H9 (cell line): ENCODE data around the gene CEP41. TPM values are rescaled to one million over a fixed set of nuclear protein-coding genes. Genes with fewer than 3 reads are reported as not detected.

Source experiments
- DNase-seq: peaks from one replicate; pipeline ENCODE4 v3.0.0-alpha.2; 2017
- H2AFZ ChIP-seq: one replicate; pipeline ENCODE4 v1.6.1; 2013; ENCODE audit warnings: mild to moderate bottlenecking, low read length, control low read depth, moderate library complexity
- H2AK5ac ChIP-seq: 2 replicates; pipeline ENCODE4 v1.6.1; 2013; ENCODE audit warnings: low read length, control low read depth, mixed read lengths; ENCODE audit not compliant: insufficient read length
- H2BK120ac ChIP-seq: one replicate; pipeline ENCODE4 v1.6.1; 2013; ENCODE audit warnings: low read depth, mild to moderate bottlenecking, low read length, control low read depth, inconsistent platforms; ENCODE audit not compliant: poor library complexity, severe bottlenecking
- H2BK12ac ChIP-seq: 2 replicates; pipeline ENCODE4 v1.6.1; 2013; ENCODE audit warnings: low read length, control low read depth, mixed read lengths, low read depth; ENCODE audit not compliant: insufficient read length
- H2BK15ac ChIP-seq: 2 replicates; pipeline ENCODE4 v1.6.1; 2013; ENCODE audit warnings: low read depth, low read length, control low read depth
- H2BK20ac ChIP-seq: one replicate; pipeline ENCODE4 v1.6.1; 2013; ENCODE audit warnings: low read depth, mild to moderate bottlenecking, low read length, control low read depth, inconsistent platforms; ENCODE audit not compliant: poor library complexity, severe bottlenecking
- H2BK5ac ChIP-seq: 2 replicates; pipeline ENCODE4 v1.6.1; 2013; ENCODE audit warnings: low read length, control low read depth, mixed read lengths; ENCODE audit not compliant: insufficient read length
- H3K14ac ChIP-seq: 2 replicates; pipeline ENCODE4 v1.6.1; 2013; ENCODE audit warnings: low read length, control low read depth; ENCODE audit not compliant: insufficient read depth
- H3K18ac ChIP-seq: 2 replicates; pipeline ENCODE4 v1.6.1; 2013; ENCODE audit warnings: low read depth, mild to moderate bottlenecking, mixed read lengths, low read length, control low read depth; ENCODE audit not compliant: insufficient read length
- H3K23ac ChIP-seq: 2 replicates; pipeline ENCODE4 v1.6.1; 2013; ENCODE audit warnings: low read length, control low read depth, mixed read lengths, low read depth; ENCODE audit not compliant: insufficient read length
- H3K23me2 ChIP-seq: 2 replicates; pipeline ENCODE4 v1.6.1; 2013; ENCODE audit warnings: low read depth, mild to moderate bottlenecking, mixed read lengths, low read length, control low read depth; ENCODE audit not compliant: insufficient read length, poor library complexity, severe bottlenecking
- H3K27ac ChIP-seq: 2 replicates; pipeline ENCODE4 v1.5.1; 2013; ENCODE audit warnings: low read length, control low read depth, mixed read lengths, low read depth; ENCODE audit not compliant: insufficient read length
- H3K27me3 ChIP-seq: 2 replicates; pipeline ENCODE4 v1.6.1; 2013; ENCODE audit warnings: low read length, control low read depth, inconsistent platforms; ENCODE audit not compliant: insufficient read depth
- H3K4ac ChIP-seq: 2 replicates; pipeline ENCODE4 v1.6.1; 2013; ENCODE audit warnings: low read depth, mild to moderate bottlenecking, control low read depth, inconsistent platforms, low read length, moderate library complexity
- H3K4me1 ChIP-seq: 2 replicates; pipeline ENCODE4 v1.6.1; 2013; ENCODE audit warnings: low read length, control low read depth, inconsistent platforms; ENCODE audit not compliant: insufficient read depth
- H3K4me2 ChIP-seq: 2 replicates; pipeline ENCODE4 v1.6.1; 2013; ENCODE audit warnings: low read length, control low read depth, mixed read lengths; ENCODE audit not compliant: insufficient read length, insufficient read depth
- H3K56ac ChIP-seq: 2 replicates; pipeline ENCODE4 v1.6.1; 2013; ENCODE audit warnings: low read depth, mild to moderate bottlenecking, mixed read lengths, low read length, control low read depth; ENCODE audit not compliant: insufficient read length
- H3K79me1 ChIP-seq: 2 replicates; pipeline ENCODE4 v1.6.1; 2013; ENCODE audit warnings: low read depth, mild to moderate bottlenecking, moderate library complexity, low read length, control low read depth, inconsistent platforms; ENCODE audit not compliant: insufficient read depth, poor library complexity, severe bottlenecking
- H3K79me2 ChIP-seq: 2 replicates; pipeline ENCODE4 v1.6.1; 2013; ENCODE audit warnings: low read length, control low read depth, inconsistent platforms; ENCODE audit not compliant: insufficient read depth
- H3K9ac ChIP-seq: 2 replicates; pipeline ENCODE4 v1.6.1; 2013; ENCODE audit warnings: low read length, control low read depth, mixed read lengths; ENCODE audit not compliant: insufficient read length; ENCODE audit errors: extremely low read depth
- H3K9me3 ChIP-seq: one replicate; pipeline ENCODE4 v1.6.1; 2013; ENCODE audit warnings: low read depth, low read length, inconsistent platforms; ENCODE audit not compliant: control insufficient read depth
- H3T11ph ChIP-seq: one replicate; pipeline ENCODE4 v1.6.1; 2013; ENCODE audit warnings: mild to moderate bottlenecking, low read length, control low read depth, inconsistent platforms
- H4K20me1 ChIP-seq: one replicate; pipeline ENCODE4 v1.6.1; 2013; ENCODE audit not compliant: control insufficient read depth, insufficient read length, insufficient read depth
- H4K5ac ChIP-seq: 2 replicates; pipeline ENCODE4 v1.6.1; 2013; ENCODE audit warnings: low read depth, mild to moderate bottlenecking, mixed read lengths, low read length, control low read depth; ENCODE audit not compliant: insufficient read length
- H4K8ac ChIP-seq: replicated peaks from 2 replicates; pipeline ENCODE4 v1.6.1; 2013; ENCODE audit warnings: low read length, control low read depth, mixed read lengths, low read depth; ENCODE audit not compliant: insufficient read length
- H4K91ac ChIP-seq: 2 replicates; pipeline ENCODE4 v1.6.1; 2013; ENCODE audit warnings: low read depth, mild to moderate bottlenecking, moderate library complexity, mixed read lengths, low read length, control low read depth; ENCODE audit not compliant: insufficient read length
- H3K27ac Mint-ChIP-seq, 3 experiments: 2 replicates in 2 of 3; 3 replicates in 1 of 3; pipeline ENCODE4 v1.8.0; 2020 to 2021; ENCODE audit warnings: mixed read lengths in 3 of 3, mild to moderate bottlenecking in 1 of 3, moderate library complexity in 1 of 3
- H3K27me3 Mint-ChIP-seq: 2 replicates; pipeline ENCODE4 v1.8.0; 2021; ENCODE audit warnings: low read depth, mild to moderate bottlenecking, moderate library complexity, mixed read lengths
- H3K36me3 Mint-ChIP-seq, 3 experiments: 2 replicates in 2 of 3; 3 replicates in 1 of 3; pipeline ENCODE4 v1.8.0; 2020 to 2021; ENCODE audit warnings: low read depth in 3 of 3, mixed read lengths in 3 of 3; ENCODE audit not compliant: insufficient read depth in 1 of 3
- H3K4me1 Mint-ChIP-seq, 2 experiments: 2 replicates each; pipeline ENCODE4 v1.8.0; 2020; ENCODE audit warnings: mixed read lengths in 2 of 2
- H3K4me3 Mint-ChIP-seq, 2 experiments: 2 replicates in 1 of 2; 3 replicates in 1 of 2; pipeline ENCODE4 v1.8.0; 2020 to 2021; ENCODE audit warnings: mild to moderate bottlenecking in 2 of 2, mixed read lengths in 2 of 2, moderate library complexity in 1 of 2
- H3K9me3 Mint-ChIP-seq, 2 experiments: 2 replicates in 1 of 2; 3 replicates in 1 of 2; pipeline ENCODE4 v1.8.0; 2020; ENCODE audit warnings: mild to moderate bottlenecking in 2 of 2, mixed read lengths in 2 of 2, moderate library complexity in 1 of 2
- CTCF ChIP-seq: fragments of 200-600 bp; sonication (generic); conservative IDR thresholded peaks from 3 replicates; pipeline ENCODE4 v1.8.0; 2021; ENCODE audit warnings: antibody characterized with exemption, mild to moderate bottlenecking
- WGBS: extraction: QIAGEN DNeasy Blood & Tissue Kit; methylation state at CpG from one replicate; pipeline ENCODE4 v1.1.7; 2013; ENCODE audit warnings: missing lambda C conversion rate, low lambda C conversion rate, mixed read lengths; ENCODE audit not compliant: insufficient read length; ENCODE audit errors: extremely low coverage; 5-methylcytosine and 5-hydroxymethylcytosine counted together
- total RNA-seq: library from RNA; stranded (reverse); gene quantifications from 2 replicates; pipeline ENCODE4 v1.2.1, GENCODE V29; 2021

Gene CEP41
- total RNA-seq, 1 experiment from 2014 or later, result 9.7 TPM

- no peak overlapping the region for H3K56ac ChIP-seq
- no peak overlapping the region for H4K8ac ChIP-seq
- H4K5ac ChIP-seq, result no peak overlapping the region
- H3K23ac ChIP-seq, result no peak overlapping the region
- no peaks in the 10 kb centered on the region for H3K9me3 ChIP-seq
- H3K4me1 Mint-ChIP-seq, result peaks cover 15 to 21% of the 10 kb centered on the region in 2 experiments
- H3K9ac ChIP-seq, result no peak overlapping the region
- no peak overlapping the region for H2AK5ac ChIP-seq
- H3K79me1 ChIP-seq, result no peaks in the 10 kb centered on the region
- TF ChIP-seq CTCF, result no peak
- H3K79me2 ChIP-seq, result no peaks in the 10 kb centered on the region
- H3K4me2 ChIP-seq, result no peak overlapping the region
- no peak overlapping the region for H2BK15ac ChIP-seq
- H3K4me3 Mint-ChIP-seq, result no peak overlapping the region
- H3K27ac Mint-ChIP-seq, result no peak overlapping the region; a peak in 1 of 7 replicates
- no peak overlapping the region for H2BK120ac ChIP-seq
- no peak overlapping the region for H4K91ac ChIP-seq
- H3K9me3 Mint-ChIP-seq, result peaks cover 6 to 7% of the 10 kb centered on the region in 2 experiments; a peak in 4 of 5 replicates
- no peak overlapping the region for H3K4ac ChIP-seq
- peaks cover 0 to 8% (median 2%) of the 10 kb centered on the region in 3 experiments; a peak in 2 of 7 replicates for H3K36me3 Mint-ChIP-seq
- no peak overlapping the region for H2BK5ac ChIP-seq
- WGBS, result no CpG with 5 or more reads among the region's 4 CpGs
- no peak overlapping the region for H2AFZ ChIP-seq
- H2BK20ac ChIP-seq, result no peak overlapping the region
- H3K4me1 ChIP-seq, result no peaks in the 10 kb centered on the region; the same call in 1 of the 2 replicates
- DNase-seq, result no peak
- no peak overlapping the region for H3K27ac ChIP-seq
- H3K27me3 Mint-ChIP-seq, result peaks cover 2% of the 10 kb centered on the region; the same call in 1 of the 2 replicates
- no peaks in the 10 kb centered on the region for H3K27me3 ChIP-seq
- no peak overlapping the region for H3K18ac ChIP-seq
- no peak overlapping the region for H2BK12ac ChIP-seq
- H4K20me1 ChIP-seq, result no peaks in the 10 kb centered on the region
- H3T11ph ChIP-seq, result no peak overlapping the region
- no peaks in the 10 kb centered on the region for H3K23me2 ChIP-seq
- no peak overlapping the region for H3K14ac ChIP-seq
These were observed 76.4 kb downstream of the CEP41 start for GRCh38 chr7:130364451-130364850.
